Measurements from ENCODE around the gene IL24.

DNA sequence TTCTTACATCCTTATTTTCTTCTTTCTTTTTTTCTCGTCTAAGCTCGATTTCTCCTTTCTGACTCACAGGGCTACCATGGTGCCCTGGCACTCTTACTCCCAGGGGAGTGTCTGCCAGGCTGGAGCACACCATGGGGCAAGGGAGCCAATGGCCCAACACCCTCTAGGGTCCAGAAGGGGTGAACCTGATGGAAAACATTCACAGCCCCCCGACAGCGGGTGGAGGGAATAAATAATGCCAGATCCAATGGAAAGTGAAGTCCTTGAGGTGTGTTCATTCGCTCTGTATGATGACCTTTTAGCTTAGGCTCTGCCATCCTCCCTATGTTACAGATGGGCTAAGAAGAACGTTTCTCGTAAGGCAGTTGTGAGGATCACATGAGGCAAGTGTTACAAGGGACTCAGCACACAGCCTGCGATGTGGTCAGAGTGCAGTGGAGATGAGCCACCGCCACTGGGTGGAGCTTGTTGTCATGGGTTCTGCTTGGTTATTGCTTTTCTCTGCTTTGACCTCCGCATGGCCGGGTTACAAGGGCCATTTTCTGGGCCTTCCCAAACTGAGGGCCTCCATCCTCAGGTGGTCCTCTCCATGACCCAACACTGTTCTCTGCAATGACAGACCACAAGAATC, 28.0 kb downstream of the IL24 start:
- TF ChIP-seq EZH2 (IDR thresholded peaks at IDR 0.05): no peak
- TF ChIP-seq POLR2AphosphoS5 (IDR thresholded peaks at IDR 0.05; ENCODE audit: borderline replicate concordance, low read depth, low read length): no peak

Measured in SK-N-MC (cell line).